Measurements from ENCODE around the gene FBXW8.

The FBXW8 gene

DNA sequence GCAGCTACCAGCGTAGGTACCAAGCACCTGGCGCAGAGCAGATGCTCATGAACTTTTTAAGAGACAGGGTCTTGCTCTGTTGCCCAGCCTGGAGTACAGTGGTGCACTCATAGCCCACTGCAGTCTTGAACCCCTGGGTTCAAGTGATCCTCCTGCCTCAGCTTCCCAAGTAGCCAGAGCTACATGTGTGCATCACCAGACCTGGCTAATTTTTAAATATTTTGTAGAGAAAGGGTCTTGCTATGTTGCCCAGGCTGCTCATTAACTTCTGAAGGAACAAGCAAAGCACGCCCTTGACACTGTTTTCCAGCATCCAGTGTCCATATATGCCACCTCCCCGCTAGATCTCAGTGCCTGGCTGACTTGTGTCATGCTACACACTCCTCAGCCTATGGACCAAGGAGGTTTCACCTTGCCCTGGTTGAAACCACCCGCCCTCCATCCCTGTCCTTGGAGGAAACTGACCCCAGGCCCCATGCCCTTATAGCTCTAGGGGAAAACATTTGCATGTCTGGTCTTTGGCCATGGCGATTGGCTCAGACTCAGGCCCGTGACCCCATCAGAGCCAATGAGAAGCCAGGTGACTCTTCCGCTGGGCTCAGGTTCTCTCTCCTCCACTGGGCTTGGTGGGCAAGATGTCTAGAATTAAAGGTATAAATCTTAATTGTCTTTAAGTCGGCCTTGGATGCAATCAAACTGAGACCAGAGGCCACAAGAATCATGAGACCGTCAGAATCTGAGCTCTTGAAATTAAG lies 162.2 kb downstream of the FBXW8 start:
- Mint-ChIP-seq H3K9me3 (no peaks in the 10 kb centered on the region), H3K27me3 (no peaks in the 10 kb centered on the region), H3K4me1 (no peaks in the 10 kb centered on the region), H3K4me3 (no peak overlapping the region), H3K27ac (no peak overlapping the region), H3K36me3 (no peaks in the 10 kb centered on the region)
- ATAC-seq (replicated peaks) (no peak), DNase-seq (no peak)

DNA sequence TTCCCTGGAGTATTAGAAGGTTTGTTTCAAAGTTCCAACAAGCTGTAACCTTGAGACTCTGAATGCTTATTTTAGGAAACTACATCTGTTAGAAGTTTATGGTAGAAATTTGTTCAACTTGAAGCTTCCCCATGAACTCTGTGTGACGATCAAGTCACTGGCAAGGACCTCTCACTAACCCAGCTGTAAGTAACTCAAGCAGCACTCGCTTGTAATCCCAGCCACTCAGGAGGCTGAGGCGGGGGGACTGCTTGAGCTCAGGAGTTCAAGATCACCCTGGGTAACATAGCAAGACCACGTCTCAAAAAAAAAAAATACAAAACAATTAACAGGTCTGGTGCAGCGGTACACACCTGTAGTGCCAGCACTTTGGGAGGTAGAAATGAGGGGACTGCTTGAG lies 162.9 kb downstream of the FBXW8 start:
- no peak overlapping the region for H3K4me3 Mint-ChIP-seq
- H3K27ac Mint-ChIP-seq, result no peak overlapping the region
- no peaks in the 10 kb centered on the region for H3K9me3 Mint-ChIP-seq
- no peak for DNase-seq
- ATAC-seq (replicated peaks), result no peak
- no peaks in the 10 kb centered on the region for H3K4me1 Mint-ChIP-seq
- no peaks in the 10 kb centered on the region for H3K36me3 Mint-ChIP-seq
- no peaks in the 10 kb centered on the region for H3K27me3 Mint-ChIP-seq

DNA sequence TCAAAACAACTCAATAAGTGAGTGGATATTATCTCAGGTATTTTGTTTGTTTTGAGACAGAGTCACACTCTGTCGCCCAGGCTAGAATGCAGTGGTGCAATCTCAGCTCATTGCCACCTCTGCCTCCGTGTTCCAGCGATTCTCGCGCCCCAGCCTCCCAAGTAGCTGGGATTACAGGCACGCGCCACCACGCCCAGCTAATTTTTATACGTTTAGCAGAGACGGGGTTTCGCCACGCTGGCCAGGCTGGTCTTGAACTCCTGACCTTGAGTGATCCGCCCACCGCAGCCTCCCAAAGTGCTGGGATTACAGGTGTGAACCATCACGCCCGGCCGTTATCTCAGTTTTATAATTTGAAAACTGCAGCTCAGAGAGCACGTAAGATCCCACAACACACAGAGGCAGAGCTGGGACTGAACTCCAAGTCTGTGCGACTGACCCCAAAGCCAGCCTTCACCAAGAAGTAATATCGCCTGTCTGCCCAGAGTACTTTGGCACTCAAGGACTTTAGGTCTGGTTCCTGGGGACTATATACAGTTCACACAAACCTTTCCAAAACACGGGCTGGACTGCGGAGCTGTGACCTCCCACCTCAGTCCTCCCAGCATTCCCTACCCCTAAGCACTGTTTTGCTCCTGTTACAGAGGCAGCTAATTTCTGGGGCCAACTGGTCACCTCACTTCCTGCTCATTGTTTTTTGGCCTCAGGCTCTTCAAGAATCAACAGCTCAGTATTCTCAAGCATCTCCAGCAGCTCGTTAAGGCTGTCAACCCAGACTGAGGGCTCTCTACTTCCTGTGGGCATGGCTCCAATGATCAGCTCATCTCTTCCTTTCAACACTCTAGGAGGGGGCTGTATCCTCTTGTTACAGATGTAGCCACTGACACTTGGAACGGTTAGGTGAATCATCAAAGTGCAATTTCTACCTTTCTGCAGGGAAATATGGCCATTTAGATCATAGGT lies 165.9 kb downstream of the FBXW8 start:
- ATAC-seq (replicated peaks) (no peak), DNase-seq (no peak)
- Mint-ChIP-seq H3K27ac (no peak overlapping the region), H3K27me3 (no peaks in the 10 kb centered on the region), H3K4me1 (no peaks in the 10 kb centered on the region), H3K9me3 (no peaks in the 10 kb centered on the region), H3K36me3 (no peaks in the 10 kb centered on the region), H3K4me3 (no peak overlapping the region)

DNA sequence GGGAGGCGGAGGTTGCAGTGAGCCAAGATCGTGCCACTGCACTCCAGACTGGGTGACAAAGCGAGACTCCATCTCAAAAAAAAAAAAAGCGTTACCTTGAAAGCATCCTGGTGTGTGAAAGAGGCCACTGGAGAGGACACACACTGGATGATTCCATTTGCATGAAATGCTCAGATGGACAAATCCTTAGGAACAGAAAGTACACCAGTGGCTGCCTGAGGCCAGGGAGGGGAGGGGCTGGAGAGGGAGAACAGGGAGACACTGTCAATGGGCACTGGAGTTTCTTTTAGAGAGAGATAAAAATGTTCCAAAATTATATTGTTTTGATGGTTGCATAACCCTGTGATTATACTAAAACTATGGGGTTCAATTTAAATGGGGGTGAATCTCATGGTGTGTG lies 168.7 kb downstream of the FBXW8 start:
- Mint-ChIP-seq H3K27ac (no peak overlapping the region), H3K27me3 (no peaks in the 10 kb centered on the region), H3K36me3 (peaks cover 3 to 5% of the 10 kb centered on the region in 2 donors), H3K9me3 (no peaks in the 10 kb centered on the region), H3K4me1 (no peaks in the 10 kb centered on the region), H3K4me3 (no peak overlapping the region)
- no peak for DNase-seq
- ATAC-seq (replicated peaks), result no peak

DNA sequence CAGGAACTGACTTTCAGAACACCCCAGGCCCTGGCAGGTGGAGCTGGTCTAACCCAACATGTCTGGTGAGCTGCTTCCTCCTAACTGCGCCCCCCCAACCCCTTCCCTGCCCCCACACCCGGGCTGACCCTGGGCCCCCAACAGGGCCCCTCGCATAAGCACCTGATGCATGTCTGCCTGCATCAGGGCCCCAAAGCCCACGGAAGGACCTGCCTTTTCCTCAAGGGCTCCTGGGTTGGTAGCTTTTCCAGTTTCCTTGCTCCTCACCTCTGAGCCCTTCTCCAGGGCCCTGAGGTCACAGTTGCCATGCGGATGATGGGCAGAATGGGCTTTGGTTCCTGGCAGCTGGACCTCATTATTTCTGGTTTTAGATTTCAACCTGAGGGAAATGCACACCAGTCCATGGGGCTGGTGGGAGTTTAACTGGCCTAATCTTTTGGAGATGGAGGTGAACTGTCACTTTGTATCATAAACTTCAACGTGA lies 170.0 kb downstream of the FBXW8 start:
- Mint-ChIP-seq H3K4me3 (no peak overlapping the region), H3K27ac (no peak overlapping the region), H3K27me3 (no peaks in the 10 kb centered on the region), H3K4me1 (no peaks in the 10 kb centered on the region), H3K36me3 (peaks cover 3 to 5% of the 10 kb centered on the region in 2 donors), H3K9me3 (no peaks in the 10 kb centered on the region)
- ATAC-seq (replicated peaks), result no peak
- no peak for DNase-seq

All from stimulated activated naive B cell treated with anti-CD40 and anti-IgM and Interleukin-4, amounts not matched to agents 10 μg/mL and 1 μg/mL and 100 μg/mL, for 72 hours (primary cell).